ENCODE measurements around the gene VEGFB. TPM values are rescaled to one million over a fixed set of nuclear protein-coding genes. Genes with fewer than 3 reads are reported as not detected.

VEGFB gene
- polyA plus RNA-seq, 3 donors from 2014 or later = 6.7 to 10.3 (median 9.4) TPM

GRCh38 chr11:64206457-64207255 is 27.7 kb upstream of the VEGFB start, which contains the start of gene FERMT3:
TSS of gene FERMT3 (plus strand) at chr11:64206721. CDS start at chr11:64207365, 644 bp downstream.
- peaks cover 15 to 27% (median 17%) of the 10 kb centered on the region in 3 donors for H3K36me3 Mint-ChIP-seq

GRCh38 chr11:64207256-64208085 is 26.9 kb upstream of the VEGFB start:
- Mint-ChIP-seq H3K27ac (peak overlapping the region; percentile 91 to 96 (median 95)), H3K27me3 (ENCODE audit: low read depth in 3 of 3) (peaks cover 5 to 11% (median 6%) of the 10 kb centered on the region in 3 donors), H3K36me3 (peaks cover 18 to 25% (median 21%) of the 10 kb centered on the region in 3 donors), H3K4me1 (peaks cover 39 to 45% of the 10 kb centered on the region in 2 donors), H3K4me3 (peak overlapping the region; percentile 90 to 95 (median 91)), H3K9me3 (no peaks in the 10 kb centered on the region)
- peak; percentile 78 to 80 (median 79) for DNase-seq

More at GRCh38 chr11:64206457-64207255, 27.7 kb upstream of the VEGFB start, which contains the start of gene FERMT3:
- H3K4me3 Mint-ChIP-seq = peak within 1 kb of the TSS; percentile 90 to 95 (median 91)
- H3K4me1 Mint-ChIP-seq = peaks cover 32 to 45% of the 10 kb centered on the region in 2 donors
- peaks cover 5 to 11% (median 6%) of the 10 kb centered on the region in 3 donors for H3K27me3 Mint-ChIP-seq (ENCODE audit: low read depth in 3 of 3)
- H3K9me3 Mint-ChIP-seq = no peaks in the 10 kb centered on the region
- peak within 1 kb of the TSS; percentile 91 to 96 (median 95) for H3K27ac Mint-ChIP-seq
- peak; percentile 63 to 68 (median 66) for DNase-seq

GRCh38 chr11:64208086-64208795 is 26.1 kb upstream of the VEGFB start:
- Mint-ChIP-seq H3K9me3 (no peaks in the 10 kb centered on the region), H3K27me3 (ENCODE audit: low read depth in 3 of 3) (peaks cover 5 to 11% (median 6%) of the 10 kb centered on the region in 3 donors), H3K4me1 (peaks cover 43 to 45% of the 10 kb centered on the region in 2 donors), H3K4me3 (peak overlapping the region; percentile 90 to 95 (median 91)), H3K27ac (peak overlapping the region; percentile 91 to 96 (median 95)), H3K36me3 (peaks cover 14 to 24% (median 19%) of the 10 kb centered on the region in 3 donors)
- no peak for DNase-seq

- Mint-ChIP-seq H3K9me3 (no peaks in the 10 kb centered on the region), H3K36me3 (peaks cover 14 to 19% (median 15%) of the 10 kb centered on the region in 3 donors), H3K4me1 (peaks cover 44 to 45% of the 10 kb centered on the region in 2 donors), H3K4me3 (peak overlapping the region; percentile 31 to 91 (median 54)), H3K27me3 (ENCODE audit: low read depth in 3 of 3) (peaks cover 5 to 10% (median 6%) of the 10 kb centered on the region in 3 donors), H3K27ac (peak overlapping the region; percentile 79 to 96 (median 95))
- no peak for DNase-seq
These were observed 25.4 kb upstream of the VEGFB start for GRCh38 chr11:64208796-64209562.

- H3K4me3 Mint-ChIP-seq = peak overlapping the region in 3 of 5 donors; percentile 41 to 47 (median 44)
- H3K4me1 Mint-ChIP-seq = peaks cover 39 to 41% of the 10 kb centered on the region in 2 donors
- H3K9me3 Mint-ChIP-seq = no peaks in the 10 kb centered on the region
- no peak for DNase-seq
- peaks cover 11 to 14% (median 11%) of the 10 kb centered on the region in 3 donors for H3K36me3 Mint-ChIP-seq
- H3K27ac Mint-ChIP-seq = peak overlapping the region; percentile 20 to 96 (median 60)
- H3K27me3 Mint-ChIP-seq (ENCODE audit: low read depth in 3 of 3) = peaks cover 4 to 8% (median 6%) of the 10 kb centered on the region in 3 donors
These were observed 24.9 kb upstream of the VEGFB start for GRCh38 chr11:64209563-64209843.

GRCh38 chr11:64210301-64211020 is 23.9 kb upstream of the VEGFB start:
- Mint-ChIP-seq H3K4me3 (no peak overlapping the region), H3K27me3 (ENCODE audit: low read depth in 3 of 3) (peaks cover 2 to 6% (median 5%) of the 10 kb centered on the region in 3 donors), H3K9me3 (no peaks in the 10 kb centered on the region), H3K36me3 (peaks cover 12 to 17% (median 14%) of the 10 kb centered on the region in 3 donors), H3K4me1 (peaks cover 39 to 43% of the 10 kb centered on the region in 2 donors), H3K27ac (peak overlapping the region in 5 of 6 donors; percentile 20 to 95 (median 60))
- no peak for DNase-seq

- Mint-ChIP-seq H3K36me3 (peaks cover 12 to 17% (median 14%) of the 10 kb centered on the region in 3 donors), H3K4me3 (no peak overlapping the region), H3K9me3 (no peaks in the 10 kb centered on the region), H3K27ac (peak overlapping the region in 2 of 6 donors; percentile 3 to 30), H3K27me3 (ENCODE audit: low read depth in 3 of 3) (peaks cover 2 to 6% (median 5%) of the 10 kb centered on the region in 3 donors), H3K4me1 (peaks cover 32 to 36% of the 10 kb centered on the region in 2 donors)
- no peak for DNase-seq
These were observed 23.1 kb upstream of the VEGFB start for GRCh38 chr11:64211181-64211872.

- no peak for DNase-seq
- Mint-ChIP-seq H3K4me1 (peaks cover 6 to 26% of the 10 kb centered on the region in 2 donors), H3K27ac (peak overlapping the region in 3 of 6 donors; percentile 9 to 39 (median 28)), H3K27me3 (ENCODE audit: low read depth in 3 of 3) (peaks cover 0 to 2% (median 0%) of the 10 kb centered on the region in 3 donors), H3K9me3 (no peaks in the 10 kb centered on the region), H3K4me3 (no peak overlapping the region), H3K36me3 (peaks cover 12 to 22% (median 13%) of the 10 kb centered on the region in 3 donors)
These were observed 17.5 kb upstream of the VEGFB start for GRCh38 chr11:64216879-64217278.

GRCh38 chr11:64218628-64219353 is 15.6 kb upstream of the VEGFB start:
- peaks cover 0 to 2% (median 0%) of the 10 kb centered on the region in 3 donors for H3K27me3 Mint-ChIP-seq (ENCODE audit: low read depth in 3 of 3)
- no peak for DNase-seq
- peaks cover 4 to 13% (median 6%) of the 10 kb centered on the region in 3 donors for H3K36me3 Mint-ChIP-seq
- H3K27ac Mint-ChIP-seq = peak overlapping the region in 3 of 6 donors; percentile 6 to 50 (median 8)
- H3K9me3 Mint-ChIP-seq = no peaks in the 10 kb centered on the region
- H3K4me3 Mint-ChIP-seq = no peak overlapping the region
- H3K4me1 Mint-ChIP-seq = peaks cover 5 to 14% of the 10 kb centered on the region in 2 donors

GRCh38 chr11:64219354-64219684 is 15.1 kb upstream of the VEGFB start:
- Mint-ChIP-seq H3K27me3 (ENCODE audit: low read depth in 3 of 3) (peaks cover 0 to 3% (median 0%) of the 10 kb centered on the region in 3 donors), H3K27ac (no peak overlapping the region), H3K4me1 (peaks cover 3 to 10% of the 10 kb centered on the region in 2 donors), H3K9me3 (no peaks in the 10 kb centered on the region), H3K36me3 (peaks cover 4 to 11% (median 4%) of the 10 kb centered on the region in 3 donors), H3K4me3 (no peak overlapping the region)
- no peak for DNase-seq

GRCh38 chr11:64219755-64220154 is 14.6 kb upstream of the VEGFB start:
- peaks cover 3 to 10% of the 10 kb centered on the region in 2 donors for H3K4me1 Mint-ChIP-seq
- H3K36me3 Mint-ChIP-seq = peaks cover 4 to 11% (median 4%) of the 10 kb centered on the region in 3 donors
- no peak overlapping the region for H3K27ac Mint-ChIP-seq
- no peak overlapping the region for H3K4me3 Mint-ChIP-seq
- DNase-seq = no peak
- no peaks in the 10 kb centered on the region for H3K9me3 Mint-ChIP-seq
- peaks cover 0 to 4% (median 0%) of the 10 kb centered on the region in 3 donors for H3K27me3 Mint-ChIP-seq (ENCODE audit: low read depth in 3 of 3)
